NCI-H2029 (cell line): Measurements from ENCODE around the gene RAB4A.

Experiments used
- DNase-seq: peaks from one replicate; lab custom pipeline; 2025; lab: John Stamatoyannopoulos, UW

The RAB4A gene

DNA sequence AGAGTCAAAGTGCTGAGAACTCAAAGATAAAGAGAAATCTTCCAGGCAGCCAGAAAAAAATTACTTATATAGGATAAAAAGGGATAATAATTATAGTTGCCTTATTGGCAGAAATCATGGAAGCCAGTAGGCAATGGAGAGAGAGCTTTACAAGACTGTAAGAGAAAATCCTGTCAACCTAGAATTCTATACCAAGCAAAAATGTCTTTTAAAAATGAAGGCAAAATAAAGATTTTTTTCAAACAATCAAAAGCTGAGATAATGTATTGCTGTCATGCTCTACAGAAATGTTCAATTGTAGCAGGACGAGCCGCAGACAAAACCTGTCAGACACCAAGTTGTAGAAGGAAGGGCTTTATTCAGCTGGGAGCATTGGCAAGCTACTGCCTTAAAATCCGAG is 26.8 kb upstream of the RAB4A start:
- DNase-seq: no peak

- no peak for DNase-seq
Observed at GRCh38 chr1:229247871-229248270, 23.0 kb upstream of the RAB4A start.

DNA sequence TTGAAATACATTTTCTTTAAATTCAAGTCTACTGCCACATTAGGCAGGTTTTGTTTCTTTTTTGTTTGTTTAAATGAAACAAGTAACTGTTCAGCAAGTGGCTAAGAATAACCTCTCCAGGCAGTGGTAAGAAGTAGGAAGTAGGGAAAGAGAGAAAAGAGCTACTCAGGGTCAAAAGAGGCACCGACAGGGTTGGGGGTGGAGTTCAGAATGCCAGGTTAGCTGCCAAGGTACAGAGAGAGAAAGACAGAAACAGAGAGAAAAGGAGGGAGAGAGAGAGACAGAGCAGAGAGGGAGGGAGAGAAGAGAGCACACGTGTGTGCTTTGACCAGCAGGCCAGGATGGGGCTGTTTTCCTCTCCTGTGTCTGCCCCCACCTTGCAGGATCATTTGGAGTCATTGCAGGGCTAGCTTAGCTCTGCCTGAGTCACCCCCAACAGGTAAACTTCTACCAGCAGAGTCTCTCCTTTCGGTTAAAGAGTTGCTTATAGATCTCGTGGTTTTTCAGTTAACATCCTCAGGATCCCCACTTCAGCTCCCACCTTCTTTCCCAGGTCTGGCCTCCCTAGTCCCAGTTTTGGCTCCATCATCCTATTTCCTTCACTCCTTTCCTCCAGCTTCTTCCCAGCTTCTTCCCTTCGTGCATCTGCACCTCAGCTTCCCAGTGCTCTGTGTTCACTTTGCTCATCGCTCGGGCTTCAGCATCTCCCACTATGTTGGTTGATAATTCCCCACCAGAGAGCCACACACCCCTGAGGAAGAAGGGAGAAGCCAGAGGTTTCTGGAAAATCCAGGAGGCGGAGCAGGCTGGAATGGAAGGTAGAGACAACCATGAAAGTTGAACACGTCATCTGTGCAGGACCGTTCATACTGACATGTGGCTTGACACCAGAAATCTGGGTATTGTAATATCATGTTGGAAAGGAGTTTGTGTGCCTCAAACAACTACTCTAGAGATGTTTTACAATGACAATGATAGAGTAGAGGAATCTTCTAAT is 21.8 kb upstream of the RAB4A start:
- DNase-seq: no peak

GRCh38 chr1:229249854-229250644 is 20.9 kb upstream of the RAB4A start:
- DNase-seq: no peak

- no peak for DNase-seq
Observed at GRCh38 chr1:229251185-229251584, 19.7 kb upstream of the RAB4A start.

GRCh38 chr1:229252228-229252984 is 18.5 kb upstream of the RAB4A start:
- DNase-seq: no peak

DNA sequence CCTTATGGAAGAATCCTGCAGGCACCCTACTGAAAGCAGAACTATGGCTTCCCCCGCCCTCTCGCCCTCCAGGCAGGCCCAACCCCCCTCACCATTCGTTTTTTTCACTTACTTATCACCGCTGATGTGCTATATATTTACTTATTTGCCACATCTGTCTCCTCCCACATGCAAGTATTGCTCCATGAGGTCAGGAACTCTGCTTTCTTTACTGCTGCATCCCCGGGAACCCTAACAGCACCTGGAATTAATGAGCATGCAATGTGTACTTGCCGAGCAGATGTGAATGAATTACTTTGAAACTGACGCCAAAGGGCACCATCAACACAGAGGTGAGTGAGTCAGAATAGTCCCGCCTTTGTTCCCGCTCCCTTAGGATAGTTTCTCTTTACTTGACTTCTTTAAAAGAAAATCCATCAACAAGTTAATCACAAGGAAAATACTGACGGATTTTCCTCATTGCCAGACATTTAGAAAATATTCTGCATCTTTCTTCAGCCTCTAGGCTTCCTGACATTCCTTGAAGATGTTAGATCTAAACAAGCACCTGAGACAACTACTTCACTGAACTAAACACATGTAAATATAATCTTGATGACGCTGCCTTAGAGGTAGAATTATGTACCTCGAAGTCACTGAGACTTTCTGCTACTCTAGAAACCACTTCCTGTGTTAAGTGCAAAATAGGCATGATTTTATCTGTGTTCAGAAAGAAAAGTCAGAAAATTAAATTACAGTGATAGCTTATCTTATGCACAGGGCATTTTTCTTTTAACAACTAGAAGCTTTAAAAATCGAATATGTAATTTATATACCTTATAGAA is 17.5 kb upstream of the RAB4A start:
- peak; percentile 15 for DNase-seq

GRCh38 chr1:229254910-229255541 is 15.9 kb upstream of the RAB4A start:
- DNase-seq: peak; percentile 30

GRCh38 chr1:229258031-229258756 is 12.7 kb upstream of the RAB4A start:
- peak; percentile 43 for DNase-seq

GRCh38 chr1:229258757-229259060 is 12.2 kb upstream of the RAB4A start:
- DNase-seq: no peak

DNA sequence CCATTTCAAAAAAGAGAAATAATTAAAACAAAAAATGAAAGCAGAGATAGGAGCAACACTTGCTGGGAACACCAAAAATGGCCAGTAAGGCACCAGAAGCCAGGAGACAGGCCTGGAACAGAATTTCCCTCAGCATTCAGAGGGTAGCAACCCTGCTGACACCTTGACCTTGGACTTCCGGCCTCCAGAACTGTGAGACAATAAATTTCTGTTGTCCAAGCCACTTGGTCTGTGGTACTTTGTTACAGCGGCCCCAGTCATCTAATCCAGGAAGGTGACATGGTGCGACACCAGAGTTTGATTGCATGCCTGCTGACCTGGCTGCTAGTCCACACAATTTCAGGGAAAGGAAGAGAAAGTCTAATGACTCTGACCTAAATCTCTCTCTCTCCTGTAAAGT is 10.6 kb upstream of the RAB4A start:
- no peak for DNase-seq

DNA sequence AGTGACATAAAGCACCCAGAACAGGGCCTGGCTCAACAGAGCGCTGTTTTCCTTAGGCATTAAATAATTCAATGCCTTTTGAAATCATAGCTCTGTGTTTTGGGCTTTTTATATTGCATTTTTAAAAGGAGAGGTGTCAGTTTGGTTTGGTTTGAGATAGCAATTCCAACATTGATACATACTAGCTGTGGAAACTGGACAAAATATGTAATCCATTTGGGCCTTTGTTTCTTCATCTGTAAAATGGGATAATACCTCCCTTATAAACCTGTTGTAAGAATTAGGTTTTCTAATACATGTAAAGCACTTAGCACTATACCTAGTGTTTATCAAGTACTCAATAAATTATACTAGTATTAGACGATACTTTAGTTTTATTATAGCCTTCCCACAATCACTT is 8.7 kb upstream of the RAB4A start:
- no peak for DNase-seq

GRCh38 chr1:229263254-229263653 is 7.7 kb upstream of the RAB4A start:
- no peak for DNase-seq

DNA sequence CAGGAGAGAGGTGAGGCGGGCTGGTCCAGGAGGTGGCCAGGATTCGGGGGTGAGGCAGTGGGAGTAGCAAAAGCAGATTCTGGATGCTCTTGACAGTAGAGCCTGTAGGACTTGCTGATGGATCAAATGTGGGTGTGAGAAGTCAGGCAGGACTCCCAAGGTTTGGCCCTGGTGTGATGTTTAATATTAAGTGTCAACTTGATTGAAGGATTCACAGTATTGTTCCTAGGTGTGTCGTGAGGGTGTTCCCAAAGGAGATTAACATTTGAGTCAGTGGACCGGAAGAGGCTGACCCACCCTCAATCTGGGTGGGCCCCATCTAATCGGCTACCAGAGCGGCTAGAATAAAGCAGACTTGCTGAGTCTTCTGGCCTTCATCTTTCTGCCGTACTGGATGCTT is 6.8 kb upstream of the RAB4A start:
- DNase-seq: no peak

- DNase-seq: no peak
Observed at GRCh38 chr1:229264487-229264886, 6.4 kb upstream of the RAB4A start.

GRCh38 chr1:229266274-229266673 is 4.6 kb upstream of the RAB4A start:
- DNase-seq: no peak

DNA sequence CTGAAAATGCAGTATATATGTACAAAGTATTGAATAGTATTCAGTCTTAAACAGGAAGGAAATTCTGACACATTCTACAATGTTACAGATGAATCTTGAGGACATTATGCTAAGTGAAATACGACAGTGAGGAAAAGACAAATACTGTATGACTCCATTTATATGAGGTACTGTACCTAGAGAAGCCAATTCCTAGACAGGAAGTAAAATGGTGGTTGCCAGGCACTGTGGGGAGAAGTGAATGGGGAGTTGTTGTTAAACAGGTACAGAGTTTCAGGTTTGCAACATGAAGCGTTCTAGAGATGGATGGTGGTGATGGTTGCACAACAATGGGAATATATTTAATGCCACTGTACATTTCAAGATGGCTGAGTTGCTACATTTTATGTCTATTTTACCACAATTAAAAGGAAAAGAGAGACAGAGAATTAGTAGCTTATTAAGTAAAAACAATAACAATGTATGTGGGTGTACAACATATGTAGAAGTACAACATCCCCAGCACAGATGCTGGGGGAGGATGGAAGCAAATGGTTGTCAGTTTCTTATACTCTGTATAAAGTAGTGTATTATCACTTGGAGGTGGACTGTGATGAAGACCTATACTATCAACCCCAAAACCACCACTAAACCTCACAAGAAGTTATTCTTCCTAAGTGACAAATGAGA is 3.9 kb upstream of the RAB4A start:
- no peak for DNase-seq

- no peak for DNase-seq
Observed at GRCh38 chr1:229268505-229268904, 2.4 kb upstream of the RAB4A start.

GRCh38 chr1:229271448-229272159 is 693 bp downstream of the RAB4A start:
- peak; percentile 1 for DNase-seq
